ENCODE data around the gene TRIM67. TPM values are rescaled to one million over a fixed set of nuclear protein-coding genes. Genes with fewer than 3 reads are reported as not detected.

The TRIM67 gene
- total RNA-seq, 2 donors from 2014 or later = 0.19 TPM; not detected in 1

DNA sequence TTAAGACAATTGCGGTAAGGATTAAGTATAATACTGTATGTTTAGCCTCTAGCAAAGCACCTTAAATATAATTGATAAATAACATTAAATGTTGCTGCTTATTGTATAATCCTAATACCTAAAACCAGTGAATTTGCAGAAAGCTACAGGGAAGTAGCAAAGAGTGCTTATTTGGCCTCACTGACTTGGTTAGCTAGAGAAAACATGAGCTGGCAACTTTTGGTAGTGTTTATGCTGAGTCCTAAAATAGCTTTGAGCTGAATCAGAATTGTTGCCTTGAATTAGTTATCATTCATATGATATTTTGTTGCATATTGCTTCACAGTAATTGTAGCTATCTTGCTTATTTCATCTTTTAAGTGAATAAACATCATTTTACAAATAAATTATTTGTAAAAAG is 3.5 kb downstream of the TRIM67 start:
- peaks cover 0 to 30% of the 10 kb centered on the region in 2 donors for H3K4me1 ChIP-seq
- TF ChIP-seq, protein P1, sequence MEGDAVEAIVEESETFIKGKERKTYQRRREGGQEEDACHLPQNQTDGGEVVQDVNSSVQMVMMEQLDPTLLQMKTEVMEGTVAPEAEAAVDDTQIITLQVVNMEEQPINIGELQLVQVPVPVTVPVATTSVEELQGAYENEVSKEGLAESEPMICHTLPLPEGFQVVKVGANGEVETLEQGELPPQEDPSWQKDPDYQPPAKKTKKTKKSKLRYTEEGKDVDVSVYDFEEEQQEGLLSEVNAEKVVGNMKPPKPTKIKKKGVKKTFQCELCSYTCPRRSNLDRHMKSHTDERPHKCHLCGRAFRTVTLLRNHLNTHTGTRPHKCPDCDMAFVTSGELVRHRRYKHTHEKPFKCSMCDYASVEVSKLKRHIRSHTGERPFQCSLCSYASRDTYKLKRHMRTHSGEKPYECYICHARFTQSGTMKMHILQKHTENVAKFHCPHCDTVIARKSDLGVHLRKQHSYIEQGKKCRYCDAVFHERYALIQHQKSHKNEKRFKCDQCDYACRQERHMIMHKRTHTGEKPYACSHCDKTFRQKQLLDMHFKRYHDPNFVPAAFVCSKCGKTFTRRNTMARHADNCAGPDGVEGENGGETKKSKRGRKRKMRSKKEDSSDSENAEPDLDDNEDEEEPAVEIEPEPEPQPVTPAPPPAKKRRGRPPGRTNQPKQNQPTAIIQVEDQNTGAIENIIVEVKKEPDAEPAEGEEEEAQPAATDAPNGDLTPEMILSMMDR (IDR thresholded peaks at IDR 0.05) = no peak
- DNase-seq (ENCODE audit: low spot score) = no peak
- no peaks in the 10 kb centered on the region for H3K36me3 ChIP-seq
- peaks cover 0 to 12% of the 10 kb centered on the region in 2 donors for H3K27me3 ChIP-seq
- H3K27ac ChIP-seq = no peak overlapping the region
- H3K4me3 ChIP-seq = no peak overlapping the region
- H3K9me3 ChIP-seq = no peaks in the 10 kb centered on the region

DNA sequence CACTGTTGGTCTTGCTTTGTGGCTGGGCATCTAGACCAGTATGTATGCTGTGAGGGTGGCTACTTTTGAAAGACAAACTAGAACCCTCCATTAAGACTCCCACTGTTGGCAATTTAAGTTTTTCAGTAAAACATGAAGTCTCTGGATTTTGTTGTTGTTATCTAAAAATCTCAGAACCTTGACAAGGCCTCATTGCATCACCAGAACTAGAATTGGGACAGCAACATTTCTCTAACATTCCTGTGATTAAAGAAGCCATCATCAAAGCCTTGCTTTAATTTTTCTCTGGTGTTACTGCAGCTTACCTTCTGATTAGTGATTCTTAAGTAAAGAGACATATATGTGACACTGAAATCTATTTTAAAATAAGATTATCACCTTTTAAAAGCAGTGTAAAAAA is 4.5 kb downstream of the TRIM67 start:
- Histone ChIP-seq H3K9me3 (no peaks in the 10 kb centered on the region), H3K4me1 (peaks cover 0 to 22% of the 10 kb centered on the region in 2 donors), H3K4me3 (no peak overlapping the region), H3K36me3 (no peaks in the 10 kb centered on the region), H3K27me3 (peaks cover 0 to 12% of the 10 kb centered on the region in 2 donors), H3K27ac (no peak overlapping the region)
- no peak for DNase-seq (ENCODE audit: low spot score)
- TF ChIP-seq, protein P1 (IDR thresholded peaks at IDR 0.05) = no peak

DNA sequence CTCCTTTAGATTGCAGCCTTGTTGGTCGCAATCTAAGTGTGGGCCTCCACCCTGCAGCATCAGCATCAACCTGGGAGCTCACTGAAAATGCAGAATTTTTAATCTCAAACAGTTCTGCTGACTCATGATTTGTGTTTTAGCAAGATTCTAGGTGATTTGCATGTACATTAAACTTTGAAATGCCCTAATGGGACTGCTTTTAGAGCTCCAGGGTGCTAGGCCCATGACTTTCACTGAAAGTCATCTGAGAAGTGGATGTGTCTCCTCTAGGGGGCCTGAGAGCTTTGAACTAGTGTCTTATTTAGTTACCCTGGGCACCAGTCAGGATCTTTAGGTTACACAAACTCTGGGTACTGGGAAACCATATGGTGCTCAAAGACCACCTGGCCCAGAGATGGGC is 9.0 kb downstream of the TRIM67 start:
- Histone ChIP-seq H3K27ac (no peak overlapping the region), H3K4me3 (no peak overlapping the region), H3K4me1 (no peaks in the 10 kb centered on the region), H3K36me3 (no peaks in the 10 kb centered on the region), H3K9me3 (no peaks in the 10 kb centered on the region), H3K27me3 (no peaks in the 10 kb centered on the region)
- TF ChIP-seq, protein P1 (IDR thresholded peaks at IDR 0.05) = no peak
- DNase-seq (ENCODE audit: low spot score) = no peak

DNA sequence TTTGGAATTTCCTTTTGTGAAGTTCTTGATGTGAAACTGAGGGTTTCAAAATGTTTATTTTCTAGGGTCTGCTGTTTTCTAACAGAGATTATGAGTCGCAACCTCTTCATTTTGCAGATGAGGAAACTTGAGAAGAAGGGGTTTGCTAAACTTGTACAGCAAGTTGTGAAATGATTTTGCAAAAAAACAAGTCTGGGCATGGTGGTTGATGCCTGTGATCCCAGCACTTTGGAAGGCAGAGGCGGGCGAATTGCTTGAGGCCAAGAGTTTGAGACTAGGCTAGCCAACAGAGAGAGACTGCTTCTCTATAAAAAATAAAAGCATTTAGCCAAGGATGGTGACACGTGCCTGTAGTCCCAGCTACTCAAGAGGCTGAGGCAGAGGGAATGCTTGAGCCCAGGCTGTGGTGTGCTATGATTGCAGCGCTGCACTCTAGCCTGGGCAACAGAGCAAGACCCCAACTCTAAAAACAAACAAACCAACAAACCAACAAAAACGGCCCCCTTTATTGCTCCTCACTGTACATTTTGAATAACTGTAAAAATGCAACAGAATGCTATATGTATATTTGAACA is 9.9 kb downstream of the TRIM67 start:
- no peaks in the 10 kb centered on the region for H3K4me1 ChIP-seq
- H3K27me3 ChIP-seq = no peaks in the 10 kb centered on the region
- TF ChIP-seq, protein P1 (IDR thresholded peaks at IDR 0.05) = no peak
- H3K9me3 ChIP-seq = no peaks in the 10 kb centered on the region
- H3K4me3 ChIP-seq = no peak overlapping the region
- DNase-seq (ENCODE audit: low spot score) = no peak
- no peak overlapping the region for H3K27ac ChIP-seq
- no peaks in the 10 kb centered on the region for H3K36me3 ChIP-seq

DNA sequence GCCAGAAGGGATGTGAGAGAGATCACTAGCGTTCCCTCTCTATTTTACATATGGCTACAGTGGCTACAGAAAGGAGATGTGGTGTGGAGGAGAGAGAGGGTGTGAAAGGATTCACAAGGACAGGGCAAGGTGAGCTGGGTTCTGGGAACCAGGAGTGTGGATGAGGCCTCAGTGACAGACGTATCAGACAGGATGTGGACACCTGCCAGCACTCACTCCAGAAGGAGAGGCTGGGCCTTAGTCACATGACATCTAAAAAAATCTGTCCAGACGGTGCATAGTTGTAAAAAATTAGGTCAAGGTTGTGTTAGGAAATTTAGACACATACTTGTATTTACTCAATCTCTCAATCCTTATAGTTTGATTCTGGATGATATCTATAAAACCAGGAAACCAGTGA is 10.6 kb downstream of the TRIM67 start:
- no peak for DNase-seq (ENCODE audit: low spot score)
- H3K36me3 ChIP-seq = no peaks in the 10 kb centered on the region
- H3K27ac ChIP-seq = no peak overlapping the region
- no peak overlapping the region for H3K4me3 ChIP-seq
- H3K9me3 ChIP-seq = no peaks in the 10 kb centered on the region
- TF ChIP-seq, protein P1 (IDR thresholded peaks at IDR 0.05) = no peak
- H3K27me3 ChIP-seq = no peaks in the 10 kb centered on the region
- H3K4me1 ChIP-seq = no peaks in the 10 kb centered on the region

DNA sequence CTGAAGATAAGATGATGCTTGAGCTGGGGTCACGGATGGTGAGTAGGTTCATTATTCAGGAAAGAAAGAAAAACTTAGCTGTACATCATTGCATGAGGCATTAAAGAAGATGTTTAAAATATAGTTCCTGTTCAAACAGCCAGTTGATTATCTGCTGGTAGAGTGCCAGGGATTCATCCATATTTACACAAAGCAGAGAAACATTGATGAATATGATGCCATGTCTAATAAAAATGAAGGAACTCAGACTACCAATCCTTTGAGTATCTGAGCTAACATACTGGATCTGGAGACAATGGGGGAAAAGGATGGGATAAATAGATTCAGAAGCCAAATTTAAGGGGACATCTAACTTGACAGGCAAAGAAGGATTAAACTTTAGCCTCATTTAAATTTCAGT is 14.6 kb downstream of the TRIM67 start:
- Histone ChIP-seq H3K27ac (no peak overlapping the region), H3K9me3 (peaks cover 0 to 8% of the 10 kb centered on the region in 2 donors), H3K4me3 (no peak overlapping the region), H3K27me3 (no peaks in the 10 kb centered on the region), H3K36me3 (no peaks in the 10 kb centered on the region), H3K4me1 (no peaks in the 10 kb centered on the region)
- TF ChIP-seq, protein P1 (IDR thresholded peaks at IDR 0.05) = no peak
- DNase-seq (ENCODE audit: low spot score) = no peak

All from right atrium auricular region (tissue), 2 donors.